ENCODE measurements around the gene HOXD10.

The HOXD10 gene

GRCh38 chr2:176096243-176096985 is 20.2 kb upstream of the HOXD10 start:
- DNase-seq, result no peak

GRCh38 chr2:176096986-176097819 is 19.4 kb upstream of the HOXD10 start:
- DNase-seq, result peak; percentile 35

GRCh38 chr2:176097820-176098365 is 18.7 kb upstream of the HOXD10 start:
- no peak for DNase-seq

- DNase-seq, result no peak
These were observed 18.0 kb upstream of the HOXD10 start for GRCh38 chr2:176098366-176099158.

- no peak for DNase-seq
These were observed 17.3 kb upstream of the HOXD10 start for GRCh38 chr2:176099159-176099727.

GRCh38 chr2:176099728-176100546 is 16.6 kb upstream of the HOXD10 start, which contains the start of gene HOXD12:
HOXD12 (plus strand) TSS chr2:176099795; CDS start chr2:176099802, 7 bp downstream.
- DNase-seq, result no peak

GRCh38 chr2:176100547-176101140 is 15.9 kb upstream of the HOXD10 start:
- DNase-seq, result no peak

- DNase-seq, result no peak
These were observed 15.3 kb upstream of the HOXD10 start for GRCh38 chr2:176101216-176101830.

- DNase-seq, result no peak
These were observed 14.7 kb upstream of the HOXD10 start for GRCh38 chr2:176101842-176102241.

- DNase-seq, result no peak
These were observed 14.2 kb upstream of the HOXD10 start for GRCh38 chr2:176102309-176102866.

GRCh38 chr2:176103194-176103593 is 13.4 kb upstream of the HOXD10 start:
- DNase-seq, result no peak

- no peak for DNase-seq
These were observed 12.7 kb upstream of the HOXD10 start for GRCh38 chr2:176103742-176104315.

- DNase-seq, result no peak
These were observed 12.1 kb upstream of the HOXD10 start for GRCh38 chr2:176104316-176105077.

GRCh38 chr2:176105078-176105729 is 11.4 kb upstream of the HOXD10 start:
- no peak for DNase-seq

GRCh38 chr2:176105730-176106580 is 10.6 kb upstream of the HOXD10 start:
- DNase-seq, result no peak

GRCh38 chr2:176106581-176107539 is 9.7 kb upstream of the HOXD10 start, which contains the start of gene HOXD11:
HOXD11 (plus strand) TSS chr2:176107280; CDS start chr2:176107356, 76 bp downstream.
- no peak for DNase-seq
